ENCODE measurements around the gene ZFYVE9. TPM values are rescaled to one million over a fixed set of nuclear protein-coding genes. Genes with fewer than 3 reads are reported as not detected.

The ZFYVE9 gene
- total RNA-seq, 1 donor from 2014 or later: 17.9 TPM

DNA sequence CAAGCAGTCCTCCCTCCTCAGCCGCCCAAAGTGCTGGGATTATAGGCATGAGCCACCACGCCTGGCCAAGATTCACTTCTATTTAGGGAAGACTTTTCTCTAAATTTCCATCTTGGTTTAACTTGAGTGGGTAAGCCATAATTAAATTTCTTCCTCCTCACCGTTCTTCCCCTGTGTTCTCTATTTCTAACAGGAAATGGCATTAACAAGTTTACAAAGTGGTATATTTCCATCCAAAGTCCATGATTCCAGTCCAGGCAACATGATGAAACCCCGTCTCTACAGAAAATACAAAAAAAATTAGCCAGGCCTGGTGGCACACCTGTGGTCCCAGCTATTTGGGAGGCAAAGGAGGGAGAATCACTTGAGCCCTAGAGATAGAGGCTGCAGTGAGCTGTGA is 92.1 kb downstream of the ZFYVE9 start:
- Histone ChIP-seq H3K9me3 (replicated peaks) (no peaks in the 10 kb centered on the region), H3K27me3 (ENCODE audit: low read depth) (no peaks in the 10 kb centered on the region), H3K4me1 (no peaks in the 10 kb centered on the region), H3K4me3 (no peak overlapping the region), H3K27ac (replicated peaks) (no peak overlapping the region), H3K36me3 (peaks cover 8% of the 10 kb centered on the region)
- no peak for DNase-seq
- intact Hi-C loops (cut with micrococcal nuclease): no loop called here
- TF ChIP-seq, protein P1, sequence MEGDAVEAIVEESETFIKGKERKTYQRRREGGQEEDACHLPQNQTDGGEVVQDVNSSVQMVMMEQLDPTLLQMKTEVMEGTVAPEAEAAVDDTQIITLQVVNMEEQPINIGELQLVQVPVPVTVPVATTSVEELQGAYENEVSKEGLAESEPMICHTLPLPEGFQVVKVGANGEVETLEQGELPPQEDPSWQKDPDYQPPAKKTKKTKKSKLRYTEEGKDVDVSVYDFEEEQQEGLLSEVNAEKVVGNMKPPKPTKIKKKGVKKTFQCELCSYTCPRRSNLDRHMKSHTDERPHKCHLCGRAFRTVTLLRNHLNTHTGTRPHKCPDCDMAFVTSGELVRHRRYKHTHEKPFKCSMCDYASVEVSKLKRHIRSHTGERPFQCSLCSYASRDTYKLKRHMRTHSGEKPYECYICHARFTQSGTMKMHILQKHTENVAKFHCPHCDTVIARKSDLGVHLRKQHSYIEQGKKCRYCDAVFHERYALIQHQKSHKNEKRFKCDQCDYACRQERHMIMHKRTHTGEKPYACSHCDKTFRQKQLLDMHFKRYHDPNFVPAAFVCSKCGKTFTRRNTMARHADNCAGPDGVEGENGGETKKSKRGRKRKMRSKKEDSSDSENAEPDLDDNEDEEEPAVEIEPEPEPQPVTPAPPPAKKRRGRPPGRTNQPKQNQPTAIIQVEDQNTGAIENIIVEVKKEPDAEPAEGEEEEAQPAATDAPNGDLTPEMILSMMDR (IDR thresholded peaks at IDR 0.05; ENCODE audit: borderline replicate concordance): no peak

DNA sequence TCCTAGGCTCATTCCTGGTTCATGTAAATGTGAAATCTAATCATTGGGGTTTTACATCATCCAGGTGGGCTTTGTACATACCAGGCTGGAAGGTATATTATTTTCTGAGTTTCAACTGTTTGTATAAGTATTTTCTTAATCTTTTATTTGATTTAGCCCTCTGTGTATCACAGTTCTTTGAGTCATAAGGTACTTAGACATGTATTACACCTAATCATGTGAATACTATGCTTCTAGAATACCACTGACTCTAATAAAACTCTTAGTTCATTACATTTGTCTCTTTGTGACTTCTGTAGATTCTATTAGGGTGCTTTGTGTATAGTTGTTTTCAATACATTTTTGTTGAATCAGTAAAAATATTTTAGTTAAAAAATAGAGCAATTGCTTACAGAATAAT is 92.8 kb downstream of the ZFYVE9 start:
- Histone ChIP-seq H3K27me3 (ENCODE audit: low read depth) (no peaks in the 10 kb centered on the region), H3K36me3 (peaks cover 11% of the 10 kb centered on the region), H3K4me1 (no peaks in the 10 kb centered on the region), H3K4me3 (no peak overlapping the region), H3K9me3 (replicated peaks) (no peaks in the 10 kb centered on the region), H3K27ac (replicated peaks) (no peak overlapping the region)
- intact Hi-C loops (cut with micrococcal nuclease): no loop called here
- TF ChIP-seq, protein P1 (IDR thresholded peaks at IDR 0.05; ENCODE audit: borderline replicate concordance): no peak
- DNase-seq: no peak

DNA sequence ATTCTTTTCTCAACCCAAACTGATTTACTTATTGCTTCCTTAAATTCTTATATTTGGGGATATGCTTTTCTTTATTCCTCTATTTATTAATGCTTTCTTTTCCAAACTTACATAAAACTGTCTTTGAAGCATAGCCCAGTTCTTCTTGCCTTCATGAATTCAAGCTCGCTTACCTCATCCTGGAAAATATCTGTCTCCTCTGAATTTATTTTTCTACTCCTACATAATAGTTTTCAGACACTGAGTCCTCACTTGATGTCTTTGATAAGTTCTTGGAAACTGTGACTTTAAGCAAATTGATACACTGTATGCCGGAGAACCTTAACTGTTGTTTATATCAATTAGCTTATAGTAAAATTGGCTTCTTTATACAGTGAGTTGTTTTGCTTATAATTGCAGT is 93.8 kb downstream of the ZFYVE9 start:
- Histone ChIP-seq H3K9me3 (replicated peaks) (no peaks in the 10 kb centered on the region), H3K4me1 (no peaks in the 10 kb centered on the region), H3K4me3 (no peak overlapping the region), H3K36me3 (peaks cover 11% of the 10 kb centered on the region), H3K27ac (replicated peaks) (no peak overlapping the region), H3K27me3 (ENCODE audit: low read depth) (no peaks in the 10 kb centered on the region)
- DNase-seq: no peak
- TF ChIP-seq, protein P1 (IDR thresholded peaks at IDR 0.05; ENCODE audit: borderline replicate concordance): no peak
- intact Hi-C loops (cut with micrococcal nuclease): no loop called here

DNA sequence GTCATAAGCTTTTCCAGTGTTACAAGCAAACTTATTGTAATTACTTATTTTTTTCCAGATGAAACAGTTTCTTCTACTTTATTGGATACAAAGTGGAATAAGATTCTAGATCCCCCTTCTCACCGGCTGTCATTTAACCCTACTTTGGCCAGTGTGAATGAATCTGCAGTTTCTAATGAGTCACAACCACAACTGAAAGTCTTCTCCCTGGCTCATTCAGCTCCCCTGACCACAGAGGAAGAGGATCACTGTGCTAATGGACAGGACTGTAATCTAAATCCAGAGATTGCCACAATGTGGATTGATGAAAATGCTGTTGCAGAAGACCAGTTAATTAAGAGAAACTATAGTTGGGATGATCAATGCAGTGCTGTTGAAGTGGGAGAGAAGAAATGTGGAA is 95.5 kb downstream of the ZFYVE9 start:
- TF ChIP-seq, protein P1 (IDR thresholded peaks at IDR 0.05; ENCODE audit: borderline replicate concordance): no peak
- Histone ChIP-seq H3K4me3 (no peak overlapping the region), H3K36me3 (peaks cover 11% of the 10 kb centered on the region), H3K27me3 (ENCODE audit: low read depth) (no peaks in the 10 kb centered on the region), H3K27ac (replicated peaks) (no peak overlapping the region), H3K9me3 (replicated peaks) (no peaks in the 10 kb centered on the region), H3K4me1 (no peaks in the 10 kb centered on the region)
- intact Hi-C loops (cut with micrococcal nuclease): no loop called here
- no peak for DNase-seq

DNA sequence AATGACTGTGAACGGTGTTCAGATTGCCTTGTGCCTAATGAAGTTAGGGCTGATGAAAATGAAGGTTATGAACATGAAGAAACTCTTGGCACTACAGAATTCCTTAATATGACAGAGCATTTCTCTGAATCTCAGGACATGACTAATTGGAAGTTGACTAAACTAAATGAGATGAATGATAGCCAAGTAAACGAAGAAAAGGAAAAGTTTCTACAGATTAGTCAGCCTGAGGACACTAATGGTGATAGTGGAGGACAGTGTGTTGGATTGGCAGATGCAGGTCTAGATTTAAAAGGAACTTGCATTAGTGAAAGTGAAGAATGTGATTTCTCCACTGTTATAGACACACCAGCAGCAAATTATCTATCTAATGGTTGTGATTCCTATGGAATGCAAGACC is 96.6 kb downstream of the ZFYVE9 start:
- Histone ChIP-seq H3K4me3 (no peak overlapping the region), H3K36me3 (peaks cover 19% of the 10 kb centered on the region), H3K27me3 (ENCODE audit: low read depth) (no peaks in the 10 kb centered on the region), H3K27ac (replicated peaks) (no peak overlapping the region), H3K9me3 (replicated peaks) (no peaks in the 10 kb centered on the region), H3K4me1 (no peaks in the 10 kb centered on the region)
- intact Hi-C loops (cut with micrococcal nuclease): no loop called here
- no peak for DNase-seq
- TF ChIP-seq, protein P1 (IDR thresholded peaks at IDR 0.05; ENCODE audit: borderline replicate concordance): no peak

Data from left ventricle myocardium inferior (tissue), 1 donor.